ENCODE results near the gene SASH1.

Gene SASH1

GRCh38 chr6:148328876-148329555 is 13.6 kb upstream of the SASH1 start:
- Histone ChIP-seq H3K27ac (replicated peaks; ENCODE audit: low read length) (no peak overlapping the region), H2BK120ac (ENCODE audit: low read depth, low read length) (no peak overlapping the region), H3K4me2 (ENCODE audit: insufficient read depth, low read length, poor library complexity, severe bottlenecking) (no peak overlapping the region), H4K91ac (ENCODE audit: low read depth, low read length, poor library complexity) (no peak overlapping the region), H3K9me3 (replicated peaks in 1 of 2; ENCODE audit: control insufficient read depth in 2 of 2, insufficient read depth in 1 of 2, low read depth in 1 of 2, low read length in 2 of 2) (no peaks in the 10 kb centered on the region), H3K9ac (ENCODE audit: low read depth, low read length, poor library complexity) (no peak overlapping the region), H3K4ac (ENCODE audit: low read length) (no peak overlapping the region), H3K23ac (ENCODE audit: low read depth, low read length, poor library complexity) (no peak overlapping the region), H2BK15ac (ENCODE audit: low read length) (no peak overlapping the region), H3K27me3 (ENCODE audit: control insufficient read depth in 3 of 3, insufficient read depth in 3 of 3, low read depth in 1 of 3, low read length in 3 of 3) (no peaks in the 10 kb centered on the region), H3K14ac (ENCODE audit: low read length) (no peak overlapping the region), H3K4me3 (ENCODE audit: low read length in 2 of 2) (no peak overlapping the region), H2AFZ (ENCODE audit: low read length) (peak overlapping the region; percentile 41), H4K8ac (ENCODE audit: low read depth, low read length) (no peak overlapping the region), H3K4me1 (ENCODE audit: control insufficient read depth in 2 of 2, insufficient read depth in 1 of 2, low read depth in 1 of 2, low read length in 2 of 2) (peaks cover 1 to 9% of the 10 kb centered on the region in 2 donors), H3K36me3 (replicated peaks in 1 of 2; ENCODE audit: control insufficient read depth in 2 of 2, insufficient read depth in 2 of 2, low read length in 2 of 2) (no peaks in the 10 kb centered on the region), H3K18ac (ENCODE audit: low read length) (no peak overlapping the region), H2BK12ac (ENCODE audit: low read length) (no peak overlapping the region), H2BK5ac (ENCODE audit: low read length) (no peak overlapping the region), H3K79me1 (ENCODE audit: low read depth, low read length) (no peaks in the 10 kb centered on the region), H2AK5ac (ENCODE audit: low read depth, low read length) (no peak overlapping the region)
- no peak for DNase-seq (ENCODE audit: low spot score)

DNA sequence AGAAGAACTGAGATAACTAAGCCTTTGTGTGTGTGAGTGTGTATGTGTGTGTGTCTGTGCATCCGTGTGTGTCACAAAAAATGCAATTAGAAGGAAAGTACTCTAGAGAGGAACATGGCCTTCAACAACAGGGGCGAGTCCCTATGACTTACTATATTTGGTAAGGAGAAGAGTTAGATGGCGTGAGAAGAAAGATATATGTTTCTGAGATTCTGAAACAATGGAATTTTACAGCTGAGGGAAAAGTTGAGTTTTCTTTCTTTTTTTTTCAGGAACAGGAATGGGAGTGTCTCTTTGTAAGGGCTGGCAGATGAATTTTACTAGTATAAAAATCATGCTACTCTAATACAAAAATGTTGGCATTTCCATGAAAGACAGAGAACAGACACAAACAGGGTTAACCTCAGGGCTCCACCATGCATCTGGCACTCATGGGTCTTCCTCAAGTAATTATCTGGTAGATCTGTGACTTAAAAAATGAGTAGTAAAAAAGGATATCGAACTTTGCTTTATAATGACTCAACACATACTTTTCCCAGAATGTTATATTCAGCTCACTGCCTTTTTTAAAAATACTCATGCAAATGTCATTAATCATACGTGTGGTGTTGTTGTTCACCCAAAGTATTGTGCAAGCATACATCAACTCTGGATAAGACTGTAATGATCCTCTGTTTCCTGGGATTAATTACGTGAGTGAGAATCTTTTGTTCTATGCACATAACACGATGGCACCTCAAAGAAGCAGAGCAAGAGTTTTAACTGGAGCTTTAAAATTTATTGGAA is 12.8 kb upstream of the SASH1 start:
- DNase-seq (ENCODE audit: low spot score) = no peak

DNA sequence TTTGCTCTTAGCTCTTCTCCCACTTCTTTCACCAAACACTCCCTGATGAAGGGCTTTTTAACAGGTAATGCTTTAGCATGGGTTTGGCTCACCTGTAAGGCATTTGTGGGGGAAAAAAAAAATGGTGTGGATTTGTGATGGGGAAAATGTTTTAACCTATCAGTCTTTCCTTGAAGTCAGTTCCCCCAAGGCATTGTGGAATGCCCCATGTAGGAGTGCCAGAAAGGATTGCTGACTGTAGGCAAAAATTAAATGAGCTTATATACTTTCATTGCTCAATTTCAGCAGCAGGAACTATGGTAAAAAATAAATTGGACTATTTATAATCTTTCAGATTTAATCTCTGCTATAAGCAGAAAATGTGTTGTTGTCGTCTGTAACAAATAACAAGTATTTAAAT is 10.6 kb upstream of the SASH1 start:
- no CpG with 5 or more reads among the region's 1 CpG for WGBS, 2 donors (ENCODE audit: extremely low coverage in 2 of 2, insufficient read length in 2 of 2, insufficient replicate concordance in 1 of 2)
- Histone ChIP-seq H3K9me3 (replicated peaks in 1 of 2; ENCODE audit: control insufficient read depth in 2 of 2, insufficient read depth in 1 of 2, low read depth in 1 of 2, low read length in 2 of 2) (no peaks in the 10 kb centered on the region), H3K27ac (replicated peaks; ENCODE audit: low read length) (no peak overlapping the region), H4K8ac (ENCODE audit: low read depth, low read length) (no peak overlapping the region), H3K36me3 (replicated peaks in 1 of 2; ENCODE audit: control insufficient read depth in 2 of 2, insufficient read depth in 2 of 2, low read length in 2 of 2) (no peaks in the 10 kb centered on the region), H4K91ac (ENCODE audit: low read depth, low read length, poor library complexity) (no peak overlapping the region), H2AFZ (ENCODE audit: low read length) (no peak overlapping the region), H2BK12ac (ENCODE audit: low read length) (no peak overlapping the region), H3K23ac (ENCODE audit: low read depth, low read length, poor library complexity) (no peak overlapping the region), H3K14ac (ENCODE audit: low read length) (no peak overlapping the region), H3K27me3 (ENCODE audit: control insufficient read depth in 3 of 3, insufficient read depth in 3 of 3, low read depth in 1 of 3, low read length in 3 of 3) (no peaks in the 10 kb centered on the region), H3K18ac (ENCODE audit: low read length) (no peak overlapping the region), H3K4me1 (ENCODE audit: control insufficient read depth in 2 of 2, insufficient read depth in 1 of 2, low read depth in 1 of 2, low read length in 2 of 2) (peaks cover 0 to 9% of the 10 kb centered on the region in 2 donors), H3K9ac (ENCODE audit: low read depth, low read length, poor library complexity) (no peak overlapping the region), H2BK5ac (ENCODE audit: low read length) (no peak overlapping the region), H3K4me2 (ENCODE audit: insufficient read depth, low read length, poor library complexity, severe bottlenecking) (no peak overlapping the region), H2BK120ac (ENCODE audit: low read depth, low read length) (no peak overlapping the region), H2BK15ac (ENCODE audit: low read length) (no peak overlapping the region), H3K4me3 (ENCODE audit: low read length in 2 of 2) (no peak overlapping the region), H3K4ac (ENCODE audit: low read length) (no peak overlapping the region), H3K79me1 (ENCODE audit: low read depth, low read length) (no peaks in the 10 kb centered on the region), H2AK5ac (ENCODE audit: low read depth, low read length) (no peak overlapping the region)
- DNase-seq (ENCODE audit: low spot score) = no peak

More for the DNA sequence above, 12.8 kb upstream of the SASH1 start:
- Histone ChIP-seq H2AFZ (ENCODE audit: low read length) (peak overlapping the region; percentile 1), H3K14ac (ENCODE audit: low read length) (no peak overlapping the region), H3K27ac (replicated peaks; ENCODE audit: low read length) (no peak overlapping the region), H3K9me3 (replicated peaks in 1 of 2; ENCODE audit: control insufficient read depth in 2 of 2, insufficient read depth in 1 of 2, low read depth in 1 of 2, low read length in 2 of 2) (no peaks in the 10 kb centered on the region), H3K4me3 (ENCODE audit: low read length in 2 of 2) (no peak overlapping the region), H2BK120ac (ENCODE audit: low read depth, low read length) (no peak overlapping the region), H3K4ac (ENCODE audit: low read length) (no peak overlapping the region), H3K18ac (ENCODE audit: low read length) (no peak overlapping the region), H3K36me3 (replicated peaks in 1 of 2; ENCODE audit: control insufficient read depth in 2 of 2, insufficient read depth in 2 of 2, low read length in 2 of 2) (no peaks in the 10 kb centered on the region), H3K4me2 (ENCODE audit: insufficient read depth, low read length, poor library complexity, severe bottlenecking) (no peak overlapping the region), H2AK5ac (ENCODE audit: low read depth, low read length) (no peak overlapping the region), H3K9ac (ENCODE audit: low read depth, low read length, poor library complexity) (no peak overlapping the region), H2BK15ac (ENCODE audit: low read length) (no peak overlapping the region), H4K91ac (ENCODE audit: low read depth, low read length, poor library complexity) (no peak overlapping the region), H2BK5ac (ENCODE audit: low read length) (no peak overlapping the region), H3K27me3 (ENCODE audit: control insufficient read depth in 3 of 3, insufficient read depth in 3 of 3, low read depth in 1 of 3, low read length in 3 of 3) (no peaks in the 10 kb centered on the region), H3K4me1 (ENCODE audit: control insufficient read depth in 2 of 2, insufficient read depth in 1 of 2, low read depth in 1 of 2, low read length in 2 of 2) (peaks cover 1 to 9% of the 10 kb centered on the region in 2 donors), H3K23ac (ENCODE audit: low read depth, low read length, poor library complexity) (no peak overlapping the region), H2BK12ac (ENCODE audit: low read length) (no peak overlapping the region), H3K79me1 (ENCODE audit: low read depth, low read length) (no peaks in the 10 kb centered on the region), H4K8ac (ENCODE audit: low read depth, low read length) (no peak overlapping the region)
- WGBS, 2 donors (ENCODE audit: extremely low coverage in 2 of 2, insufficient read length in 2 of 2, insufficient replicate concordance in 1 of 2) = 100% methylated on average over 1 of the region's 7 CpGs

DNA sequence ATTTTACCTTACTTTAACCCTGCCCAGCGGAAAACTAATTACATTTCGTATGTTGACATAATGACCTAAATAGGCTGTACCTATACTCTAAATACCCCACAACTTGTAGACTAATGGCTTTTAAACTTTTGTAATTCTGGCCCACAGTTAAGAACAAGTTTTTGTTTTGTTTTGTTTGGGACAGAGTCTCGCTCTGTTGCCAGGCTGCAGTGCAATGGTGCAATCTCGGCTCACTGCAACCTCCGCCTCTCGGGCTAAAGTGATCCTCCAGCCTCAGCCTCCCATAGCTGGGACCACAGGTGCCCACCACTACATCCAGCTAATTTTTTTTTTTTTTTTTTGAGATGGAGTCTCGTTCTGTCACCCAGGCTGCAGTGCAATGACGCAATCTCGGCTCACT is 5.7 kb upstream of the SASH1 start:
- Histone ChIP-seq H2BK15ac (ENCODE audit: low read length) (no peak overlapping the region), H3K27ac (replicated peaks; ENCODE audit: low read length) (no peak overlapping the region), H2BK12ac (ENCODE audit: low read length) (no peak overlapping the region), H3K4me2 (ENCODE audit: insufficient read depth, low read length, poor library complexity, severe bottlenecking) (no peak overlapping the region), H3K4me1 (ENCODE audit: control insufficient read depth in 2 of 2, insufficient read depth in 1 of 2, low read depth in 1 of 2, low read length in 2 of 2) (peaks cover 0 to 3% of the 10 kb centered on the region in 2 donors), H2BK120ac (ENCODE audit: low read depth, low read length) (no peak overlapping the region), H2AK5ac (ENCODE audit: low read depth, low read length) (no peak overlapping the region), H3K36me3 (replicated peaks in 1 of 2; ENCODE audit: control insufficient read depth in 2 of 2, insufficient read depth in 2 of 2, low read length in 2 of 2) (no peaks in the 10 kb centered on the region), H3K4me3 (ENCODE audit: low read length in 2 of 2) (no peak overlapping the region), H2BK5ac (ENCODE audit: low read length) (no peak overlapping the region), H3K9ac (ENCODE audit: low read depth, low read length, poor library complexity) (no peak overlapping the region), H3K14ac (ENCODE audit: low read length) (no peak overlapping the region), H3K23ac (ENCODE audit: low read depth, low read length, poor library complexity) (no peak overlapping the region), H4K91ac (ENCODE audit: low read depth, low read length, poor library complexity) (no peak overlapping the region), H2AFZ (ENCODE audit: low read length) (no peak overlapping the region), H3K79me1 (ENCODE audit: low read depth, low read length) (no peaks in the 10 kb centered on the region), H3K4ac (ENCODE audit: low read length) (no peak overlapping the region), H4K8ac (ENCODE audit: low read depth, low read length) (no peak overlapping the region), H3K18ac (ENCODE audit: low read length) (no peak overlapping the region), H3K9me3 (replicated peaks in 1 of 2; ENCODE audit: control insufficient read depth in 2 of 2, insufficient read depth in 1 of 2, low read depth in 1 of 2, low read length in 2 of 2) (no peaks in the 10 kb centered on the region), H3K27me3 (ENCODE audit: control insufficient read depth in 3 of 3, insufficient read depth in 3 of 3, low read depth in 1 of 3, low read length in 3 of 3) (no peaks in the 10 kb centered on the region)
- WGBS, 2 donors (ENCODE audit: extremely low coverage in 2 of 2, insufficient read length in 2 of 2, insufficient replicate concordance in 1 of 2) = no CpG with 5 or more reads among the region's 9 CpGs
- no peak for DNase-seq (ENCODE audit: low spot score)
